Neural cell (in vitro differentiated cells): Measurements from ENCODE around the gene CRKL. TPM values are rescaled to one million over a fixed set of nuclear protein-coding genes. Genes with fewer than 3 reads are reported as not detected.
"Not testable (repeated sequence)": the region's sequence is repeated elsewhere in the genome, so short reads cannot be mapped to it uniquely, and the experiment has no call there.

Source experiments
- H2AFZ ChIP-seq: fragments of 200-600, 300-800 bp; sonication (generic), shearing (Covaris generic); 2 replicates; pipeline ENCODE4 v1.6.0; 2014; ENCODE audit warnings: low read depth, mild to moderate bottlenecking, antibody characterized with exemption, low read length, moderate library complexity
- H3F3A ChIP-seq: fragments of 200-600 bp; shearing (Covaris generic); 2 replicates; pipeline ENCODE4 v1.6.1; 2016; ENCODE audit warnings: mild to moderate bottlenecking, moderate library complexity, mixed read lengths, antibody characterized with exemption, low read length; ENCODE audit not compliant: insufficient read depth, poor library complexity, severe bottlenecking
- H3K27ac ChIP-seq: fragments of 200-600, 300-800 bp; sonication (generic), shearing (Covaris generic); 2 replicates; pipeline ENCODE4 v1.5.1; 2014; ENCODE audit warnings: mild to moderate bottlenecking, low read length, moderate library complexity
- H3K27me3 ChIP-seq: fragments of 300-800, 200-600 bp; sonication (generic), shearing (Covaris generic); 2 replicates; pipeline ENCODE4 v1.6.0; 2014; ENCODE audit warnings: mild to moderate bottlenecking, low read depth, low read length, moderate library complexity; ENCODE audit not compliant: insufficient read depth
- H3K36me3 ChIP-seq: fragments of 300-800, 200-600 bp; sonication (generic), shearing (Covaris generic); 2 replicates; pipeline ENCODE4 v1.5.1; 2014; ENCODE audit warnings: mild to moderate bottlenecking, antibody characterized with exemption, low read length, moderate library complexity; ENCODE audit not compliant: insufficient read depth
- H3K4me2 ChIP-seq: fragments of 300-800, 200-600 bp; sonication (generic), shearing (Covaris generic); 2 replicates; pipeline ENCODE4 v1.6.0; 2014; ENCODE audit warnings: mild to moderate bottlenecking, low read length
- H3K4me3 ChIP-seq: fragments of 300-800, 200-600 bp; sonication (generic), shearing (Covaris generic); 2 replicates; pipeline ENCODE4 v1.5.1; 2014; ENCODE audit warnings: mild to moderate bottlenecking, low read length, moderate library complexity
- H3K79me2 ChIP-seq: fragments of 200-600 bp; shearing (Covaris generic); replicated peaks from 2 replicates; pipeline ENCODE4 v1.6.0; 2014; ENCODE audit warnings: mild to moderate bottlenecking, low read length, moderate library complexity; ENCODE audit not compliant: insufficient read depth
- H3K9ac ChIP-seq: fragments of 300-800, 200-600 bp; sonication (generic), shearing (Covaris generic); 2 replicates; pipeline ENCODE4 v1.6.1; 2016; ENCODE audit warnings: mild to moderate bottlenecking, low read length, mixed read lengths
- H3K9me2 ChIP-seq: fragments of 200-600 bp; shearing (Covaris generic); 2 replicates; pipeline ENCODE4 v1.6.1; 2016; ENCODE audit warnings: mild to moderate bottlenecking, low read length, mixed read lengths; ENCODE audit not compliant: insufficient read depth
- H3K9me3 ChIP-seq: fragments of 200-600, 300-800 bp; sonication (generic), shearing (Covaris generic); 2 replicates; pipeline ENCODE4 v1.6.1; 2016; ENCODE audit warnings: mild to moderate bottlenecking, mixed run types, low read length, moderate library complexity, mixed read lengths
- H4K20me1 ChIP-seq: fragments of 200-600 bp; shearing (Covaris generic); 2 replicates; pipeline ENCODE4 v1.6.1; 2016; ENCODE audit warnings: mild to moderate bottlenecking, mixed run types; ENCODE audit not compliant: insufficient read depth
- CTCF ChIP-seq: fragments of 450-650 bp; IDR thresholded peaks from 2 replicates; pipeline ENCODE4 v1.5.1; 2014; ENCODE audit warnings: antibody characterized with exemption, mild to moderate bottlenecking, moderate library complexity; ENCODE audit not compliant: poor library complexity, severe bottlenecking
- EP300 ChIP-seq: fragments of 450-650 bp; conservative IDR thresholded peaks from 2 replicates; pipeline ENCODE4 v1.6.1; 2014; ENCODE audit warnings: antibody characterized with exemption, mild to moderate bottlenecking, moderate library complexity; ENCODE audit not compliant: poor library complexity, severe bottlenecking
- EZH2 ChIP-seq: fragments of 200-600, 300-800 bp; shearing (Covaris generic), sonication (generic); IDR thresholded peaks from 2 replicates; pipeline ENCODE4 v1.6.1; 2014; ENCODE audit warnings: antibody characterized with exemption, low read length, borderline replicate concordance, mild to moderate bottlenecking; ENCODE audit not compliant: insufficient read depth, poor library complexity, severe bottlenecking
- MXI1 ChIP-seq: fragments of 450-650 bp; conservative IDR thresholded peaks from 2 replicates; pipeline ENCODE4 v1.6.1; 2014; ENCODE audit warnings: antibody characterized with exemption, mild to moderate bottlenecking; ENCODE audit not compliant: poor library complexity, severe bottlenecking
- POLR2AphosphoS5 ChIP-seq: IDR thresholded peaks from 2 replicates; pipeline ENCODE4 v1.6.1; 2012
- RAD21 ChIP-seq: fragments of 450-650 bp; conservative IDR thresholded peaks from 2 replicates; pipeline ENCODE4 v1.6.1; 2014; ENCODE audit warnings: antibody characterized with exemption, mild to moderate bottlenecking, moderate library complexity
- REST ChIP-seq: IDR thresholded peaks from 2 replicates; pipeline ENCODE4 v1.6.1; 2012; ENCODE audit warnings: borderline replicate concordance
- SMC3 ChIP-seq: fragments of 450-650 bp; conservative IDR thresholded peaks from 2 replicates; pipeline ENCODE4 v1.6.1; 2014; ENCODE audit warnings: antibody characterized with exemption, mild to moderate bottlenecking, moderate library complexity; ENCODE audit not compliant: poor library complexity
- TAF1 ChIP-seq: IDR thresholded peaks from 2 replicates; pipeline ENCODE4 v1.6.1; 2012; ENCODE audit warnings: low read depth
- polyA plus RNA-seq: library from polyadenylated mRNA; depleted of rRNA; stranded (reverse); fragments of >200 nt; gene quantifications from 2 replicates; pipeline ENCODE4 v1.2.3, GENCODE V29; 2014

Gene CRKL
- polyA plus RNA-seq, 1 donor from 2014 or later, result 46.8 TPM

- Histone ChIP-seq H3K36me3 (no peaks in the 10 kb centered on the region), H3K79me2 (peaks cover 89% of the 10 kb centered on the region), H3K9me2 (no peaks in the 10 kb centered on the region), H3K4me2 (no peak overlapping the region), H3K9me3 (no peaks in the 10 kb centered on the region), H3K27me3 (no peaks in the 10 kb centered on the region), H4K20me1 (peaks cover 32% of the 10 kb centered on the region), H3K4me3 (no peak overlapping the region), H3F3A (no peaks in the 10 kb centered on the region), H3K9ac (no peak overlapping the region), H2AFZ (no peak overlapping the region), H3K27ac (no peak overlapping the region)
- TF ChIP-seq SMC3 (no peak), EP300 (no peak), POLR2AphosphoS5 (no peak), CTCF (no peak), RAD21 (no peak), MXI1 (no peak), TAF1 (no peak), EZH2 (no peak), REST (no peak)
These were observed 23.7 kb downstream of the CRKL start for GRCh38 chr22:20940904-20941385.

GRCh38 chr22:20942203-20942902 is 25.1 kb downstream of the CRKL start:
- H3K4me2 ChIP-seq, H3K9me3 ChIP-seq, H3K9ac ChIP-seq, H3K27ac ChIP-seq, H3K9me2 ChIP-seq, H3K27me3 ChIP-seq, H2AFZ ChIP-seq, H3K4me3 ChIP-seq, H3K36me3 ChIP-seq, H3F3A ChIP-seq: not testable (repeated sequence)
- peaks cover 92% of the 10 kb centered on the region for H3K79me2 ChIP-seq
- H4K20me1 ChIP-seq, result peaks cover 23% of the 10 kb centered on the region
